HG02759 (cell line): ENCODE results near the gene PES1.
"Not testable (repeated sequence)": the region's sequence is repeated elsewhere in the genome, so short reads cannot be mapped to it uniquely, and the experiment has no call there.

ENCODE experiments used
- ATAC-seq: cut with Tn5 transposase; IDR thresholded peaks from one replicate; pipeline ENCODE4 v1.9.1; 2021; ENCODE audit warnings: mild to moderate bottlenecking, moderate library complexity; ENCODE audit not compliant: unreplicated experiment

The PES1 gene

DNA sequence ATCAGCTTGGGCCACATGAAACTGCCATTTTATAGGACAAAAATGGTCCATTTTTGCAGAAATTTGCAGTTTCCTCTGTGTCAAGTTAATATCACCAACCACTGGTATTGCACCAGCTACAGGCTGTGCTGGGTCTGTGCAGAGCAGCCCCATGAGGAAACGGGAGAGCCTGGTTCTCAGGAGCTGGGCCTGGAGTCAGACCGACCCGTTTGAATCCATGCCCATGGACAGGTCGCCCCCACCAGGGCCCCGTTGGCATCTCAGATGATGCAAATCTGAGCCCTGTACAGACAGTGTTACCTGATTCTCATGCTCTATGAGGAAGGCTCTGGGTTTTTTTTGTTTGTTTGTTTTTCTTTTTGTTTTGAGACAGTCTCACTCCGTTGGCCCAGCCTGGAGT, 35.3 kb downstream of the PES1 start:
- ATAC-seq: no peak

DNA sequence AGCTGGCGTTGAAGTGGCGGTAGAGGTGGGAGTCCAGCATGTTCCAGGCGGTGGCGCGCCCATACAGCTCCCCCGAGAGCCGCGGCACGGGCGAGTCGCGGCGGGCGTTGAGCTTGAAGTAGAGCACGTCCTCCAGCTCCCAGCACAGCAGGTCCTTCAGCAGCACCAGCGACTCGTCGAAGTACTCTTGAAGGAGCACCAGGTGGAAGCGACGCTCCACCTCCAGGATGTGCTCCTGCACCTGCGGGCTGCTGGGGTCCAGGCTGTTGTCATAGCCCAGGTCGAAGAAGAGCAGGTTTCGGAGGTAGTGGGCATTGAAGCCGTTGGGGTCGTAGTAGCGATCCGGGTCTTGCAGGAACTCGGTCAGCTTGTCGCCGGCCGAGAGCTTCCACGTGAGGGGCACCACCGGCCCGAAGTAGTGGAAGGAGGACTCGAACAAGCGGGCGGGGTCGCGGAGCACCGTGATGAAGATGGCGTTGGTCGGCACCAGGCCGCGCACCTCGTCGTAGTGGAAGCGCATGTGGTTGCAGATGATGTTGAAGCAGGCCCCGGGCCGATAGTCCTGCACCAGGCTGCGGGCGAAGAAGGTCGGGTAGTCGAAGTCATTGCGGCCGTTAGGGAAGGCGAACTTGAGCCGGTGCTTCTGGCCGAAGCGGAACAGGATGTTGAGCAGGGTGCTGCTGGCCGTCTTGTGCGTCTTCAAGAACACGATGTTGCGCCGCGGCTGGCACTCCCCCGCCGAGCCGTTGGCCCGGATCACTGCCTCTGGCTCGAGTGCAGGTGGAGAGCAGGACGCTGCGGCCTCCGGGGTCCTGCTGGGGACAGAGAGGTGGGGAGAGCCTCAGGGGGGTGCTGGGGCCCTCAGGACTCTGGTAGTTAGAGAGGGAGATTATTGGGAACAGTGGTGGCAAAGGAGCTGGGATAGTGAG, 36.2 kb downstream of the PES1 start:
- ATAC-seq: no peak

DNA sequence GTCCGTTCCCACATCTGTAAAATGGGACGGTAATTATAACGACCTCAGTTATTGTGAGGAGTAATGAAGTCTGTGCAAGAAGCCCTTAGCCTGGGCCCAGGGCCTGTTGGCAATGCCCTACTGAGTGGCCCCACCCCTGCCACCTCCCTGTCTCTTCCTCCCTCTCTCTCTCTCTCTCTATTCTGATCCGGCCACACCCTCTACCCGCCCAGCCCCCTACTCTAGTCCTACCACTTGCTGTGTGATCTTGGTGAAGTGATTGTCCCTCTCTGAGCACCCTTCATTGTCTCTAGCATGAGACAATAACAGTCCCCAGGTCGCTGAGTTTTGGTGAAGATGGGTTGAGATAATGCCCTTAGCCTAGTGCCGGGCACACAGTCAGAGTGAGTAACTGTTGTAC, 37.7 kb downstream of the PES1 start:
- ATAC-seq: no peak

DNA sequence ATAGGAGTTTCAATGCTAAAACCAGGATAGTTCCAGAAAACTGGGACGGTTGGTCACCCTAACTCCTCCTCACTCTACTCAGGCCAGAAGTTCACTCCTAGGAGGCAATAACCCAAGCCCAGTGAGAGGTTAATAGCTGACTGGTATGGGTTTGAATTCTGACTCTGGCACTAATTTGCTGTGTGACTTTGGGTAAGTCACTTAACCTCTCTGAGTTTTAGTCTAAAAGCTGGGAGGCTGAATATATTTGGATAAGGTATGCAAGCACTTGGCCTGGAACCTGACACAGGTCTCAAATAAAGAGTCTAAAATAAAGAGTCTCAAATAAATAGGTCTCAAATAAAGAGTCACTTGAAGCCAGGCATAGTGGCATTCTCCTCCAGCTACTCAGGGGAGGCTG, 39.0 kb downstream of the PES1 start:
- ATAC-seq: no peak

DNA sequence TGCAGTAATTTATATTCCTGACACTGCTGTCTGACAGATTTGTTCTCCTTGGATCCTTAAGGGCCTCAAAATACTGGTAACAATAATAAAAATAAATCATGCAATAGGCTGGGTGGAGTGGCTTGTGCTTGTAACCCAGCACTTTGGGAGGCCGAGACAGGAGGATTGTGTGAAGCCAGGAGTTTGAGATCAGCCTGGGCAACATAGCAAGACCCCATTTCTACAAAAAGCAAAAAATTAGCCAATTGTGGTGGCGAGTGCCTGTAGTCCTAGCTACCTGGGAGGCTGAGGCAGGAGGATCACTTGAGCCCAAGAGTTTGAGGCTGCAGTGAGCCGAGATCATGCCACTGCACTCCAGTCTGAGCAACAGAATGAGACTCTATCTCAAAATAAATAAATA, 39.9 kb downstream of the PES1 start:
- not testable (repeated sequence) for ATAC-seq

DNA sequence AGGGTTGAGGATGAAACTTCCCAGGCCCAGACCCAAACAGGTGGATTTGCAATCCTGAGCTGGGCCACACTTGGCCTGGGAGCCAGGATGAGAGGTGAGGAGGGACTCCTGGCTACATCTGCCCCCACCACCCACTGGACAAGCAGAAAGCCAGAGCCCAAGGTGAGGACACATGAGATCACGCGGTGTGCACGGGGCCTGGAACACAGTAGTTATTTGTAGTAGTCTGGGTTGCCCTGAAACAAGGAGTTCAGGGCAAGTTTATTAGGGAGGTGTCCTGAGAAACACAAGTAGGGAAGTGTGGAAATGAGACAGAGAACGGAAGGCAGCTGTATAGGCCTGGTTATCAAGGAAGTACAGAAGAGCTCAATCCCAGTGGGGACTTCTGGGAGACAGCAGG, 44.5 kb downstream of the PES1 start:
- ATAC-seq: no peak

DNA sequence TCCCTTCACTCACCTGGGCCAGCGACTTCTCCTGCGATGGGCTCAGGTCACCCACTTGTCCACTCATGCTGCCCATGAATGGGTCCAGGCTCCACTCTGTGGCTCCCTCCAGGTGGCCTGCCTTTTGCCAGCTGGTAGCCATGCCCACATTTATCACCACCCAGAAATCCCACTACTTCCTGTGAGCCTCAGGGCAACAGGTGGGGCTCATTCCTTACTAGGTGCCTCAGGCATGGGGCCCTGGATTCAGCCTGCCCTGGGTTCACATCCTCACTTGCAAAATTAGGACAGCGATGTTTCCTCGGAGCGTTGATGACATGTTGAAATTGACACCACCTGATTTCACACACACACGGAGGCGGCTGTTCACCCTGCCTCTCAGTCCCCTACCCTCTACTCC, 45.1 kb downstream of the PES1 start, which contains the start of gene SEC14L6:
Gene SEC14L6 (minus strand): TSS at position 126 of the 400 bp plus-strand sequence. CDS start 59 bp downstream, at position 67.
- ATAC-seq: no peak

DNA sequence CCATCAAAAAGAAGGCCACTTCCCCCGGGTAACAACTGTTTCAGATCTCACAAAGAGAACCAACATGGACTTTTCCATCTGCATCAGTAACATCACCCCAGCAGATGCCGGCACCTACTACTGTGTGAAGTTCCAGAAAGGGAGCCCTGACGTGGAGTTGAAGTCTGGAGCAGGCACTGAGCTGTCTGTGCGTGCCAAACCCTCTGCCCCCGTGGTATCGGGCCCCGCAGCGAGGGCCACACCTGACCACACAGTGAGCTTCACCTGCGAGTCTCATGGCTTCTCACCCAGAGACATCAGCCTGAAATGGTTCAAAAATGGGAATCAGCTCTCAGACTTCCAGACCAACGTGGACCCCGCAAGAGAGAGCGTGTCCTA, 48.9 kb downstream of the PES1 start:
- ATAC-seq: no peak

DNA sequence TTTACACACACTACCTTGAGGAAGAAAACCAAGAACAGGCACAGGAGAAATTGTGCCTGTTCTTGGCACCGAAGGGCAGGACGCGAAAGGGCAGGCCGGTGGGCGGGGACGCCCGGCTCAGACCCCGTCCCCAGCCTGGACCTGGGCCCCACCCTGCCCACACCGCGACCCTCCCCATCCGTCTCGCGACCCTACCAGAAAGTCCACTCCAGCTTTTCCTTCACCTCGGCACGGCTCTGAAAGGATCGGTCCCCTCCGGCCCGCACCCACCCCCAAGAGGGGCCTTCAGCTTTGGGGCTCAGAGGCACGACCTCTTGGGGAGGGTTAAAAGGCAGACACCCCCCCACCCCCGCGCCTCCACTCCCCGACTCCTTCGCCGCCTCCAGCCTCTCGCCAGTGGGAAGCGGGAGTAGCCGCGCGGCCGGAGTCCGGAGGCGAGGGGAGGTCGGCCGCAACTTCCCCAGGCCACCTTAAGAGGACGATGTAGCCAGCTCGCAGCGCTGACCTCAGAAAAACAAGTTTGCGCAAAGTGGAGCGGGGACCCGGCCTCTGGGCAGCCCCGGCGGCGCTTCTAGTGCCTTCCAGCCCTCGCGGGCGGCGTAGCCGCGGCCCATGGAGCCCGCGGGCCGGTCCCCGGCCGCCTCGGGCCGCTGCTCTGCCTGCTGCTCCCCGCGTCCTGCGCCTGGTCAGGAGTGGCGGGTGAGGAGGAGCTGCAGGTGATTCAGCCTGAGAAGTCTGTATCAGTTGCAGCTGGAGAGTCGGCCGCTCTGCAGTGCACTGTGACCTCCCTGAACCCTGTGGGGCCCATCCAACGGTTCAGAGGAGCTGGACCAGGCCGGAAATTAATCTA, 49.5 kb downstream of the PES1 start:
- no peak for ATAC-seq

DNA sequence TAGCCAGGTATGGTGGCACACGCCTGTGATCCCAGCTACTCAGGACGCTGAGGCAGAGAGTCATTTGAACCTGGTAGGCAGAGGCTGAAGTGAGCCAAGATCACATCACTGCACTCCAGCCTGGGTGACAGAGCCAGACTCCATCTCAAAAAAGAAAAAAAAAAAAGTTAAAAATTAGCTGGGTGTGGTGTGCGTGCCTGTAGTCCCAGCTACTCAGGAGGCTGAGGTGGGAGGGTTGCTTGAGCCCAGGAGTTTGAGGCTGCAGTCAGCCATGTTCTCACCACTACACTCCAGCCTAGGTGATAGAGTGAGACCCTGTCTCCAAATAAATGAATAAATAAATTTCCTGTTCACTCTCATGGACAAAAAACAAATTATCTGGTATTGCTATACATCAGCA, 50.2 kb downstream of the PES1 start:
- not testable (repeated sequence) for ATAC-seq

DNA sequence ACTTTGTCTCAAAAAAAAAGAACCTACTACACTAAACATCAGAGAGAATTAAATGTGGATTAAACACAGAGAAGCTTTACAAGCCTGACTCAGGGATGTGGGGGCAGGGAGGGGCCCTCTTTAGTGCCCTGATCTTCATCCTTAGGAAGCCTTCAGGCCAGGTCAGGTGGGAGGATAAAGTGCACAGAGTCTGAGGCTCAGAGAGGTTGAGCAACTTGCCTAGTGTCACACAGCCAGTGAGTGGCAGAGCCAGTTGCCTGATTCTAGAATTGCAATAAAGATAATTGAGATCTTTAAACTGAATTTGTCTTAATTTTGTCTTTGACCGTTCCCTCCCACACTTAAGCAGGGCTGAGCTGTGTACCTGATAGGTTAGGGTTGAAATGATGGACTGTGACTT, 52.3 kb downstream of the PES1 start:
- no peak for ATAC-seq

DNA sequence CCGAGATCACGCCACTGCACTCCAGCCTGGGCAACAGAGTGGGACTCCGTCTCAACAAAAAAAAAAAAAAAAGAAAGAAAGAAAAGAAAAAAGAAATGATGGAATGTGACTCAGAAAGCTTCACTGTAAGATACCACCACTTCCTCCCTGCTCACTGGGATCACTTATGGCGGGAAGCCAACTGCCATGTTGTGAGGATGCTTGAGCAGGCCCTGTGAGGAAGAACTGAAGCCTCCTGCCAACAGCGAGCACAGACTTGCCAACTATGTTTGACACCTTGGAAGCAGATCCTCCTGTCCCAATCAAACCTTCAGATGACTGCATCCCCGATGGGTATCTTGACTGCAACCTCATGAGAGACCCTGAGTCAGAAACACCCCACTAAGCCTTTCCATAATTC, 53.4 kb downstream of the PES1 start:
- ATAC-seq: no peak

DNA sequence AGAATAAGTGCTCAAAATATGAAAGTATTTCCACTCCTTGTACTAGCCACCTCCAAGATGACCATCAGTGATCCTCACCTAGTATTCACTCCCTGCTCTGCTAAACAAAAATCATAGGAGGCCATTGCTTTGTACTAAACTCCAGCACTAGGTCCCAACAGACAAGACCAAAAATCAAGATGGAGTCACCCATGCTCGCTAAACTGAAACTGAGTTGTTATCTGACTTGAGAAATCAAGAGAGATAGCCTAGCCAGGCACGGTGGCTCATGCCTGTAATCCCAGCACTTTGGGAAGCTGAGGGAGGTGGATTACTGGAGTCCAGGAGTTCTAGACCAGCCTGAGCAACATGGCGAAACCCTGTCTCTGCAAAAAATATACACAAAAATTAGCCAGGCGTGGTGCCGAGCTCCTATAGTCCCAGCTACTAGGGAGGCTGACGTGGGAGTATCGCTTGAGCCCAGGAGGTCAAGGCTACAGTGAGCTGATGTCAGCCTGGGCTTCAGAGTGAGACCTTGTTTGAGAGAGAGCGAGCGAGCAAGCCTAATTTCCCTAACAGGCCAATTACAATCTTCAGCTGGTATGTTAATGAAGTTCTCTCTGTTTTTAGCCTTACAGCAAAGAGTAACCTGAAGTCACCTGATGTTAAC, 54.5 kb downstream of the PES1 start:
- ATAC-seq: no peak

DNA sequence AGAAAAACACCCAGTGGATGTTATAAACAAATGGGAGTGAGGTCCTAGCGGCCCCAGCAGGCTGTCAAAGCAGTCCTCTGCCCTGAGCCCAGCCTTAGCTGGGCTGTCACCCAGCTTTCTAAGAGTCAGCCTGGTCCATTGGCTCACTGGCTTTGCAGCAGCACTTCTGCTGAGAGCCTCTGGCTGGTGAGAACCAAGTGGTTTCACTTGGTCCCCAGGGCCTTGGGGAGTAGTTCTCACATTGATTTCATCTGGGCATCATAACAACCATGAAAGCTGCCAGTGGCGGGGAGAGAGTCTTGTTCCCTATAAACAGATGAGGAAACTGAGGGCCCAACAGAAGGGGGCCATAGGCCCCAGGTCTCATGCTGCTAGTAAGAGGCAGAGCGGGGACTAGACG, 56.5 kb downstream of the PES1 start:
- ATAC-seq: no peak

DNA sequence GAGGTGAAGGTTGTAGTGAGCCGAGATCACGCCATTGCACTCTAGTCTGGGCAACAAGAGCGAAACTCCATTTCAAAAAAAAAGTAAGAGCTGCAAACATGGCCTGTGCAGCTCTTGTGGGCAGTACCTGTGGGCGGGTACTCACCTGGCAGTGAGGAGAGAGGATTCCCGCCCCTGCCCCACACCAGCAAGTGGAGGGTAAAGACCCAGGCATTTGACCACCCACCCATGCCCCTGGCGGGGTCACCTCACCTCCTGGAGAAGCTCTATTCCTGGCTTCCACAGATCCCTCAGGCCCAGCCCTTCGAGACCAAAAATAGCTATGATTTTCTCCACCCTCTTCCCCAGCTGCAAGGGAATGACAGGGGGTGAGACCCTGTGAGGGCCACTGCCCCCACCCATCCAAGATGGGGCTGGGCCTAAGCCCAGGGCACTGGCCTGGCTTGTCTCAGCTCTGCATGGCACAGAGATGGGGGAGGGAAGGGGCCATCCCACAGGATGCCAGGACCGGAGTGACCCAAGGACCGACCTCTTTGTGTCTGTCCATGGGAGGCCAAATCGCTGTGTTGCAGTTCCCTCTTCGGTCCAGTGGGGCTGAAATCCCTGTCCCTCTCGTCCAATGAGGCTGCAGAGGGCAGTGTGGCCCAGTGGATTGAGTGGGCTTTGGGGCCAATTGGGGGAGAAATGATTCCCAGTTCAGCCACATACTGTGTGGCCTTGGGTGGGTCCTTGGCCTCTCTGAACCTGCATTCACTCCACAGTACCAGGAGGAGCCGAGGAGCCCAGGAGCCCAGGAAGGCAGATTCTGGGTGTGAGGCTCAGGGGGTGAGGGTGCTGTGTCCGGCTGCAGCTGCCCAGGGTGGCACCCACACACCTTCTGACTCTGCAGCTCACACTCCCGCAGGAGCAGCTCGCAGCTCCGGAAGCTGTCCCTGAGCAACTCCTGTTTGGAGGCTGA, 59.8 kb downstream of the PES1 start:
- no peak for ATAC-seq

DNA sequence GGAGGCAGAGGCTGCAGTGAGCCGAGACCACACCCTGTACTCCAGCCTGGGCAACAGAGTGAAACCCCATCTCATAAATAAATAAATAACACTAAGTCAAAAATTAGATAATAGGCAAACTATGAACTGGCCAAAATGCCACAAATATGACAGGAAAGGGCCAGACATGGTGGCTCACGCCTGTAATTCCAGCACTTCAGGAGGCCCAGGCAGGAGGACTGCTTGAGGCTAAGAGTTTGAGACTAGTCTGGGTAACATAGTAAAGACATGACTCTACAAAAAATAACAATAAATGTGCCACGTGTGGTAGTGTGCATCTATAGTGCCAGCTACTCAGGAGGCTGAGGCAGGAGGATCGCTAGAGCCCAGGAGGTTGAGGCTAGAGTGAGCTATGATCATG, 65.1 kb downstream of the PES1 start:
- ATAC-seq: no peak
